ENCODE measurements around the gene IL23R. TPM values are rescaled to one million over a fixed set of nuclear protein-coding genes. Genes with fewer than 3 reads are reported as not detected.
"Not testable (repeated sequence)": the region's sequence is repeated elsewhere in the genome, so short reads cannot be mapped to it uniquely, and the experiment has no call there.

Gene IL23R
- polyA plus RNA-seq, 5 donors, result 0.06 to 0.19 (median 0.08) TPM; not detected in 1

DNA sequence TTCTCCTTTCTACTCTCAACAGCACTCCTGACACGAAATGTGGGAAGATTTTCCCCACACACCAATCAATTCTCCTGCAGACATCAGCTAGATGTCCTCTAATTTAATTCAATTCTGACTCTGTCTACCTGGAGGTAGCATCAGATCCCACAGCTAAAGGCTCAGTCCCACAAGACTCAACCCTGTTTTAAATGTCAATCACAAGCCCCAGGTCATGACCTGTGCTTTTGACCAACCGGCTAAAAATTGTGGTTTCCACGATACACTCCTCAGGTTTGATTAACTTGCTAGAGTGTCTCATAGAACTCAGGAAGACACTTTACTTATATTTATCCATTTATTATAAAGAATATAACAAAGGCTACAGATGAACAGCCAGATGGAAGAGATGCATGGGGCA, 27.4 kb downstream of the IL23R start:
- no peak for DNase-seq

DNA sequence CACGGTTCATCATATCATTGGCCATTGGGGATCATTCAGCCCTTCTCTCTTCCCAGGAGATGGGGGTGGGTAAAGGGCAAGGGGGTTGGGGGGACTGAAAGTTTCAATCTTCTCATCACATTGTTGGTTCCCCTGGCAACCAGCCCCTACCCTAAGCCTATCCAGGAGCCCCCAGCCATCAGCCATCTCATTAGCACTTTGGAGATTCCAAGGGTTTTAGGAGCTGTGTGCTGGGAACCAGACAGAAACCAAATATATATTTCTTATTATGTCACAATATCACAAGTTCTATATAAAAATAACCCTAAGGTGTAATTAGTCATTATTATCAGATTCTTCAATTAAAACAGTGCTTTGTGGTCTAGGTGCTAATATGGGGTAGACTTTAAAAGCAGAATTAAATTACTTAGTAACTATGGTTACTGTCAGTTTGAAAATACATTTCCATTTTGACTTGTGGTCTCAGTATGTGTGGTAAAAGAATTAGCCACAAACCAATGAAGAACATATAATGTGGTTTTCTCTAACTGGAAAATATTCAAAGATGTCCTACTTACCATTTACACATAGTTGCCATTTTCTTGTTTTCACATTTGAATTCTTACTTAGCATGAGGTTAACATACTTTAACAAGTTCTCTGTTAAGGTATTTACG, 28.1 kb downstream of the IL23R start:
- no peak for DNase-seq

DNA sequence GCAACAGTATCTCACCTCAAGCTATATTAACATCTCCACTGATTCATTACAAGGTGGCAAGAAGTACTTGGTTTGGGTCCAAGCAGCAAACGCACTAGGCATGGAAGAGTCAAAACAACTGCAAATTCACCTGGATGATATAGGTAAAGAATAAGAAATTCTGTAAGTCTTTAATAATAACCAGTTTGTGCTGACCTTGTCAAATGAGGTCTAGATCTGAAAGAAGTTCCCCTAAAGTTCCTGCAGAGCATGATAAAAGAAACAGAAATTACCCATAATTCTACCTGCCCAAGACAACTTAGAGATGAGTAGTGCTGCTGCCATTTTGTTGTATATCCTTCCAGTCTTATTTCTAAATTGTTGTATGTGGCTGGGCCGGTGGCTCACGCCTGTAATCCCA, 34.5 kb downstream of the IL23R start:
- no peak for DNase-seq

DNA sequence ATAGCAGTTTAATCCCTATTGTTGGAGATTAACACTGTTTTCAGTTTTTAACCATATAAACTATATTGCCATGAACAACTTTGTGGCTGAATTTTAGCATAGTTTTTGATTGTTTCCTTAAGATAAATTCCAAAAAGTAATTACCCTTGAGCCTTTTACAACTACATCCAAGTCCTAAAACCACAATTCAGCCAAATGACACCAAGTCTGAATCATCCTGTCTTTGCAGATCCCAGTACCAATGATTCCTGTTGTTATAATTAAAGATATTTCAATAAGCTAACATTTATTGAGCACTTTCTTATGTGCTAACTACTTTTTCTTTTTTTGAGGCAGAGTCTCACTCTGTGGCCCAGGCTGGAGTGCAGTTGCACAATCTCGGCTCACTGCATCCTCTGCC, 35.6 kb downstream of the IL23R start:
- DNase-seq, result no peak

DNA sequence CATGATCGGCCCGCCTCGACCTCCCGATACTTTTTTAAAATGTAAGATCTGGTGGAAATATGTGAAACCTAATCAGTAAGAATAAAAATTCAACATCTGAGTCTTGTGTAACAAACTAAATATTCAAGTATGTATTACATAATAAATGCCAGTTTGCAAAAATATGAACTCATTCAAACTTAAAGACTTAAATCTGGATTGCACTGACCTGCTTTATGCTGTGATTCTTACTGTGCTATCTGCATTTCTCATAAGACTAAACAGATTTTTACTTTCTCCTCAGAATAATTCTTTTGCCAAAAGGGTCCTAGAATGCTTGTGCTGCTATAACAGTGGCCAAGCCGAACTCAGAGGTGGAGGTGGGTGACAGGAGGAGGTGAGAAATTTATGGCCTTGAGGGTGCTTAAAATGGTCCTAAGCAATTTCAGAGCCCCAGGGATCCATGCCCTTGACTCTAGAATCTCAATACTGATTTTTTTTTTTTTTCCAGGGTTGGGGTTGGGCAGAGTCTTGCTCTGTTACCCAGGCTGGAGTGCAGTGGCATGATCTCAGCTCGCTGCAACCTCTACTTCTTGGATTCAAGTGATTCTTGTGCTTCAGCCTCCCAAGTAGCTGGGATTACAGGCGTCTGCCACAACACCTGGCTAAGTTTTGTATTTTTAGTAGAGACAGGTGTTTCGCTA, 38.2 kb downstream of the IL23R start:
- no peak for DNase-seq

DNA sequence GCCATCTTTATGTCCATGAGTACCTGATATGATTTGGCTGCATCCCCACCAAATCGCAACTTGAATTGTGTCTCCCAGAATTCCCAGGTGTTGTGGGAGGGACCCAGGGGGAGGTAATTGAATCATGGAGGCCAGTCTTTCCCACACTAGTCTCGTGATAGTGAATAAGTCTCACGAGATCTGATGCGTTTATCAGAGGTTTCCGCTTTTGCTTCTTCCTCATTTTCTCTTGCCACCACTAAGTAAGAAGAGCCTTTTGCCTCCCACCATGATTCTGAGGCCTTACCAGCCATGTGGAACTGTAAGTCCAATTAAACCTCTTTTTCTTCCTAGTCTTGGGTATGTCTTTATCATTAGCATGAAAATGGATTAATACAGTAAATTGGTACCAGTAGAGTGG, 41.1 kb downstream of the IL23R start:
- not testable (repeated sequence) for DNase-seq

DNA sequence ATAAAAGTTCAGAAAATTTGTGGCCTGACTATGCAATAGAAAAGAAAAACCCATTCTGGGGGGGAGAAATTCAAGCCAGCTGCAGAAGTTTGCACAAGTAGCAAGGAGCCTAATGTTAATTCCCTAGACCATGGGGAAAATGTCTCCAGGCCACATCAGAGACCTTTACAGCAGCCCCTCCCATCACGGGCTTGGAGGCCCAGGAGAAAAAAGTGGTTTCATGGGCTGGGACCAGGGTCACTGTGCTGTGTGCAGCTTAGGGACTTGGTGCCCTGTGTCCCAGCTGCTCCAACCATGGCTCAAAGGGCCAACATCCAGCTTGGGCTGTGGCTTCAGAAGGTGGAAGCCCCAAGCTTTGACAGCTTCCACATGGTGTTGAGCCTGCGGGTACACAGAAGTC, 42.0 kb downstream of the IL23R start:
- DNase-seq, result no peak

DNA sequence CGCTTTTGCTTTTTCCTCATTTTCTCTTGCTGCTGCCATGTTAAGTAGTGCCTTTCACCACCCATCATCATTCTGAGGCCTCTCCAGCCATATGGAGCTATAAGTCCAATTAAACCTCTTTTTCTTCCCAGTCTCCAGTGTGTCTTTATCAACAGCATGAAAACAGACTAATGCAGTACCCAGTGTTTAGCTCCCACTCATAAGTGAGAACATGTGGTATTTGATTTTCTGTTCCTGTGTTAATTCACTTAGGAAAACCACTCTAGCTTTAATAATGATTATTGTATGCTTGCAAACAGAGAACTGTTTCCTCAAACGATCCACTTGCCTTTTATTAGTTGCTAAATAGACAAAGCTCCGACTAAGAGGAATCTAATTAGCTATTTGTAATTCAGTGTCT, 43.3 kb downstream of the IL23R start:
- DNase-seq, result no peak

DNA sequence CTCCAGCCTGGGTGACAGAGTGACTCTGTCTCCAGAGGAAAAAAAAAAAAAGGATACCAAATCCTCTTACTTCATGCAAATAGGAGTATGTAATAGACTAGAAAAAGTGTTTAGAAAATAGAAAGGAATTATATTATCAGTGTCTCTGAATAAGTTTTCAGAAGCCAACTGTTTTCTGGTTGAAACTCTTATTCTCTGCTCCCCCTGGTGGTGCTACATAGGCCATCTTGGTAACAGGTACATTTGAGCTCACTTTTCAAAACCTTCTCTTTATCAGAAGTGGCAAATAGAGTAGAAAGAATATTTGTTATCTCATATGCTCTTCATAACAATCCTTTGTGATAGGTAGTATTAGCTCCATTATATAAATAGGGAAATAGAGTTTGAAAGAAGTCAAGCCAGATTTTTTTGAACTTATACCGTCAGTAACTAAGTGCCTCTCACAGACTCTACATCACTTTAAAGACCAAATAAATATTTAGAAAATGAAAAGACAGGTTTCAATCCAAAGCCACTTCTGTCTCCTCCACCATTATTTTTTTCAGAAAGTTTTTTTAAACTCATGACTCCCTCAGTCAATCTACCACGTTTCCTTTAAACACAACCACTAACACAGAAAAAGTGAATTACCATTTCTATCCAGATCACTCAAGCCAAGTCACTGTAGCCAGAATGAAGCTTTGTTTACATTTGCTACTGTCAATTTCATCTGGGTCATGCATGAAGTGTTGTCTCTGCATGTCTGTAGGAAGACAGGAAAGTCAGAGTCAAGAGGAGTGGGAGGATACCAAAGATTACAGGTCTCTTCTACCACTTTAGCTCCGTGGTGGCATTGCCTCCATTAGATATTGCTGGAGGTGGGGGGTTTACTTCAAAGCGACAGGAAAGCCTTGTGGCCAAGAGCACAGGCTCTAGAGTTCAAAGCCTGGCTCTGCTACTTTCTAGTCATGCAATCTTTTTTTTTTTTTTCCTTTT, 45.6 kb downstream of the IL23R start:
- no peak for DNase-seq

DNA sequence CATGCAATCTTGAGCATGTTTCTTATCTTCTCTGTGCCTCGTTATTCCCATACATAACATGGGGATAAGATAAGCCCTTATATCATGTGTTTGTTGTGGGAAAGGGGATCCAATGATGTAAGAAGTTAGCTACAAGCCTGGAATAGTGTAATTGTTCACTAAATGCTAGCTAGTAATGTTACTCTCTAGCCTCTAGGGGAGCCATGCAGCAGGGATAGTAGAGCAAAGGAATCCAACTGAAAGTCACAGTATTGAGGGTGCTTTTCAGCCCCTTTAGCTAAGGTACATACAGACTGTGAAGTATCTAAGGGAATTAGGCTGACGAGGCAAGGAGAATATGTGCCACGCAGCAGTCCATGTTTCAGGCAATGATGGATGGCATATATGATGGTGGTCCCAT, 46.9 kb downstream of the IL23R start:
- DNase-seq, result no peak

DNA sequence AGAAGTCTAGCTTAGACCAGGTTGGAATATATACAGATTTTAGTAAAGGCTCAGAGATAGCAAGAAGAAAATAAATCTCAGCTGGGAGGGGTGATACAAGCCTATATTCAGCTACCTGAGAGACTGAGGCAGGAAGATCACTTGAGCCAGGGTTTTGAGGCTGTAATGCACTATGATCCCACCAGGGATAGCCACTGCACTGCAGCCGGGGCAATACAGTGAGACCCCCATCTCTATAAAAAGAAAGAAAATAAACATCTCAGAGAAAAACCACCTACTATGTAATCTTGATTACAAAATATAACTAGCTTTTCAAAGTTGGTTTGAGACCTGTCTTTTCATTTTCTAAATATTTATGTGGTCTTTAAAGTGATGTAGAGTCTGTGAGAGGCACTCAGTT, 47.7 kb downstream of the IL23R start:
- no peak for DNase-seq

DNA sequence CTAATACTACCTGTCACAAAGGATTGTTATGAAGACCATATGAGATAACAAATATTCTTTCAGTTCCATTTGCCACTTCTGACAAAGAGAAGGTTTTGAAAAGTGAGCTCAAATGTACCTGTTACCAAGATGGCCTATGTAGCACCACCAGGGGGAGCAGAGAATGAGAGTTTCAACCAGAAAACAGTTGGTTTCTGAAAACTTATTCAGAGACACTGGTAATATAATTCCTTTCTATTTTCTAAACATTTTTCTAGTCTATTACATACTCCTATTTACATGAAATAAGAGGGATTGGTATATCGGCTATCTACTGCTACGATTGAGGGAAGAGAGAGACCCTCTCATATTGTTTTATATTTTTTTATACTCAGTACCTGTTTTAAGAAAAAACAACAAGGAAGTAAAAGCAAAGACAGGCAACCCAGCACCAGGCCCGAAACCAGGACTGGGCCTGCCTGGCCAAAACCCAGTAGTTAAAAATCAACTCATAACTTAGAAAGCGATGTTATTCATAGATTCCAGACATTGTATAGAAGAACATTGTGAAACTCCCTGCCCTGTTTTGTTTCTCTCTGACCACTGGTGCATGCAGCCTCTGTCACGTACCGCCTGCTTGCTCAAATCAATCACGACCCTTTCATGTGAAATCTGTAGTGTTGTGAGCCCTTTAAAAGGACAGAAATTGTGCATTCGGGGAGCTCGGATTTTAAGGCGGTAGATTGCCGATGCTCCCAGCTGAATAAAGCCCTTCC, 48.3 kb downstream of the IL23R start:
- no peak for DNase-seq

DNA sequence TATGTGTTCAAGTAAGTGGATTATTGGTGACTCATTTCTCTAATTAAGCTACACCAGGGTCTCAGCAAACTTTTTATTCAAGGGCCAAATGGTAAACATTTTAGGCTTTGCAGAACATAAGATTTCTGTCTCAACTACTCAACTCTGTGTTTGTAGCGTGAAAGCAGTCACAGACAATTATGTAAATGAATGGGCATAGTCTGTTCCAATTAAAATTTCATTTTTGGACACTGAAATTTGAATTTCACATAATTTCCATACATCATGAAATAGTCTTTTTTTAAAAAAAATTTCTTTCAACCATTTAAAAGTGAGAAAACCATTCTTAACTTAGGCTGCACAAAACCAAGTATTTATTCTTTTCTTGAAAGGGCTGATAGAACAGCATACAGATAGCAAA, 50.1 kb downstream of the IL23R start:
- no peak for DNase-seq

DNA sequence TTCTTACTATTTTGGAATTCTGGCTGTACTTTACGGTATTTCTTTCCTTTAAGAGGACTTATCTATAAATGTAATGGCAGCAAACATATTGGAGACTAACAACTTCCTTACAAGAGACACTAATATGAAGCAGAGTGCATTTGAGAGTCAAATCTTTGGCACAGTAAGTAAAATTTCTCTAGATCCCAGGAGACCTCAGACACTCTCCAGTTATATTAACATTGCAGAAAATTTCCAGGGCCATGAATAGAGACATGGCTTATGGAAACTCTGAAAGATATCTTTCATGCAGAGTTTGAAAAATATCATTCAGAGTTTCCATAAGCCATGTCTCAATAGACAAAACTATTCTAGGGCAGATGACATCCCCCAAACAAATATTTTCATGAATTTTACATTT, 51.2 kb downstream of the IL23R start:
- no peak for DNase-seq

DNA sequence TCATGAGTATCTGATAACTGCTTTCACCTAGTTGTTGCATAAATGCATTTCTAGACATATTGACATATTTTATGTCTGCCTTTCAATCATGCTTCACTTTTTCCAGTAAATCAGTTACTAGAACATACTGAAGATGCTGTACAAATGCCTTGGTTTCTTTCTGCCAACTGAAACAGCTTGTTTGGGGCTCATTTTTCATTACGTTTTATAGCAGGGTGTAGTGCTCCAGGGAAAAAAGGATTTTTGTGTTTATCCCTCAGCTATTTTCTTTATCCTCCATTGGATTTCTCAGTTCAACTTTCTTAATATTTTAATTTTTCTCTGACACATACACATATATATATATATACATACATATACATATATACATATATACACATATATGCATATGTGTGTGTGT, 51.7 kb downstream of the IL23R start:
- DNase-seq, result no peak

DNA sequence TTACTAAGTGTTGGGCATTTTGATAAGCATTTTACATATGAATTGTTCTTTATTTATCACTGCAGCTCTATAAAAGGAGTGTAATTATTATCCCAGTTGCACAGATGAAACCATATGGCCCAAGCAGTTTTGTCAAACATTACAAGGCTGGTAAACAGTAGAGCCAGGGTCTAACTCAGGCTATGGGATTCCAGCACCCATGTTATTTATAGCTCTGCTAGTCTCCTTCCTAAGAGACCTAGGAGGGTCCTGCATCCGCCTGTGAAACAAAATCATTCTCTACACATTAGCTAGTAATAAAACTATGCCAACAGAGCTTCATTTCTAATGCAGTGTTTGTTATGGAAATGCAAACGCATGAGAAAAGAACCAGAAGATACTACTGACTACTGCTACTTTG, 58.6 kb downstream of the IL23R start:
- DNase-seq, result no peak

DNA sequence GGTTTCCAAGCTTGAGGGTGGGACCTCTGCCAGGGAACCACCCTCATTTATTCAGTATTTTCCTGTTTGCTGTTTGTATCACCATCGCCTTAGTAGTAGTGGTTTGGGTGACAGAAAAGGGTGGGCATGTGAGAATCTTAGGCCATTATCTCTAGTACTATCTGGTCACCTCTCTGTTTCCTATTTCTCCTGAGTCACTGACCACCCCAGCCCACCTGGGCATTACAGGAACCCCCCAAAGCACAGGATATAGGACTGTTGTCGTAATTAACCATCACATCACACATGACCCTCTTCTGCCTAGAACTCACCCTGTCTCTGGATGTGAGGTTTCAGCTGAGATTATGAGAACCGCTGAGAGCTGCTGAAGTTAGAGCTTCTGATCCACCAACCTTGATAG, 60.4 kb downstream of the IL23R start:
- no peak for DNase-seq

DNA sequence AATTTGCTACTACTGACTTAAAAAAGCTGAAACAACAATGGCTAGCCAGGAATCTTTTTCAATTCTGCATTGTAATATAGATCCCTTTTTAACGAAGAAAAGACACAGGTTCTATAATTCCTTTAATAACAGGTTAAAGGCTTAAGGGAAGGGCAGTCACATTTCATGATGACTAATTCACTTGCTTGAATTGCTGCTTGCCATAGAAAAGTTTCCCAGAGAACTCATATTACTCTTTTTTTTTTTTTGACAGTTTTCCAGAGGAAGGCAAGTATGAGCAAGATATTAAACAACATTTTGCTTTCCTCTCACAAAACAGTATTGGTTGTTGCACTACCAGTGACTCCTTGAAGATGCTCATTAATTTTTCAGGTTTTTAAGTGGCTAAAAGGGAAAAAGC, 60.9 kb downstream of the IL23R start:
- no peak for DNase-seq

DNA sequence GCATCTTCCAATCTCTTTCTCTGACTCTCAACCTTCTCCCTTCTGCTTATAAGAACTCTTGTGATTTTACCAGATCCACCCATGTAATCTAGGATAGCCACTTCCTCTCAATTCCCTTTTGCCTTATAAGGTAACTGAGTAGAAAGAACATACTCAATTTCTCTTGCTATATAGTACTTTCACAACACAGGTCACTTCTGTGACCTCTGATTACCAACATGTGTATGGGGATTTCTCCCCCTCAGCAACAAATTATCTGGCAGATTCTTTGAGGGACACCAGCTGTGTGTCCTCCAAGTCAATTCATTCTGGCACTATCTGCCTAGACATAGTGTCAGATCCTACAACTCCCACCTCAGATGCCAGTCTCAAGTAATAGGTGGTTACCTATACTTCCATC, 62.5 kb downstream of the IL23R start:
- no peak for DNase-seq

DNA sequence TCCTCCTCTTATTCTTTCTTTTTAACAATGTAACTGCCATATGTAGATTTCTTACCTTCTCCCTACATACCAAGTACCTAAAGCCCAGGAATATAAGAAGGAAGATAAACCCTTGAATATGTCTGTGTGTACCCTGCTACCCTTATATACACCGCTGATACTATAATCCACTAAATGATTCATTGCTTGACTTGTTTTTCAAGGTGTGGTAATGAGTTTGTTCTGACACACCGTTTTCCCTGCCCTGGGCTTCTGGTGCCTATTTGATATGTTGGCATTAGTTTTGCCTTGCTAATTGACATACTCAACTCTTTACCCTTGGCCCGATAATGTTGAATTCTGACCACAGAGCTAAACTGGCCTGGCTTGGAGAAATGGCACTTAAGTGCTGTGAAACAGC, 64.3 kb downstream of the IL23R start:
- no peak for DNase-seq

DNA sequence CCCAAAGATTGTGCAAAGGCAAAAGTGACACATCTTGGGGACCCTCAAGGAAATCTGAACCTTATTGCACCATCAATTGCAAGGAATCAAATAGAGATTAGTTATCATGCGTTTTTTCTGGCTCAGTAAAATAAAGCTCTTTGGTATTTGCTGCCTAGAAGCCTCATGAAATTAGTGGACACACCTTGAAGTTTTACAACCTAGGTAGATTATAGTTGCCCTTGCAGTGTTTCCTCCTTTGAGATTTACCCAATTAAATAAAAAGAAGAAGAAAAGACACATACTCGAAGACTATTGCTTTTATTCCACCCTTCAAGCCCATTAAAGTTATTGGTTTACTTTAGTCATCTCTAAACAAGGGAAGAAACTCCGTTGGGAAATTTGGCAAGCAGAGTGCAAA, 70.0 kb downstream of the IL23R start:
- DNase-seq, result no peak

DNA sequence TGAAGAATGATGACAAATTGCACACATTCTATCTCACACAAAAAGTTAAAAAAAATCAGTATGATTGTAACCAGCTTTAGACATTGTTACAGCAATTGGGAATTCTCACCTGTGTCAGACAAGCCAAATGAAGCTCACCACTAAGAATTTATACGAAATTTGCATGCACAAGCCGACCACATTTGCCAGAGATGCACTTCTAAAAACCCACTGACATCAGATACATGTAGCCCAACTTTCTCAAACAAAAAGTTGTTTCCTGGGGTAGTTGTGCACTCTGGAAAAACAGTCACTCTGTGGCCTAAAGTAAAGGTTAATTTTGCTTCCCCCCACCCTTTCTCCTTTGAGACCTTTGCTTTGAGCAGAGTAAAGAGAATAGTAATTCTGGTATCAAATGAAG, 73.5 kb downstream of the IL23R start:
- no peak for DNase-seq

All from right lung (tissue), 5 donors.